ENCODE measurements around the gene BLCAP. TPM values are rescaled to one million over a fixed set of nuclear protein-coding genes. Genes with fewer than 3 reads are reported as not detected.

The BLCAP gene
- total and polyA plus RNA-seq, 2 experiments from 2014 or later = 62.2 to 64.8 TPM

DNA sequence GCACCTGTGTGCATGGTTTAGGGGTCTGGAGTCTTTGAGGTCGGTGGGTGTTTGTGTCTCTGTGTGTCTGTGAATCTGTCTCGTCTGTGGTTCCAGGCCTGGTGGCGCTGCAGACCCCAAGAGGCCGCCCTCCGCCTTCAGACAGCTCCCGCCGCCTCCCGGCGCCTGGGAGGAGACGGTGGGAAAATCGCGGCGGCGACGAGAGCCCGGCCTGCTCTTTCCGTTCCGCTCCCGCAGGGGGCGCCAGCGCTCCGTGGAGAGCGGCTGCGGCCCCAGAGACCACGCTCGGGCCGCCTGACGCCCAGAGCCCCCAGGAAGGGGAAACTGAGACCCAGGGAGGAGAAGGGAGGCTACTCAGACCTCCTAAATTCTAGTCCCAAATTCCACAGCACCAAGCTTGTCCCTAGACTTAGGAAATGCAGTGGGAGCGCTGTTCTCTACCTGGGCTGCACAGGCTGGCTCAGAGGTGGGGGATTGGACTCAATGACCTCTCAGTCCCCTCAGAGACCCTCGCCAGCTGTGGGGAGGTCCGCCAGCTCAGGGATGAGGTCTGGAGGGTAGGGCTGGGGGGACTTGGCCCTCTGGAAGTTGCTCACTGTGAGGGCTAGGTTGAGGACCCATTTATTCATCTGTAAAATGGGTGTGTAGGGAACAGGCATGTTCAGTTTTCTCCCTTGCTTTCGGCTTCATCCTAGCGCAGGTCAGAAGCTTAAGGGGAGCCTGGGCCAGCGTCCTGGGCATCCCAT is 36.9 kb upstream of the BLCAP start:
- ATAC-seq (peak; percentile 80), DNase-seq (ENCODE audit: low spot score) (peak; percentile 83)
- H3K27me3 ChIP-seq (ENCODE audit: insufficient read depth) = no peaks in the 10 kb centered on the region
- H3K9me2 ChIP-seq (ENCODE audit: insufficient read depth) = no peaks in the 10 kb centered on the region
- no peak overlapping the region for H3K27ac ChIP-seq (ENCODE audit: low read depth)
- H4K20me1 ChIP-seq (replicated peaks; ENCODE audit: insufficient read depth) = no peaks in the 10 kb centered on the region
- TF ChIP-seq CREB1 (CRISPR knock-in tag; IDR thresholded peaks at IDR 0.05; ENCODE audit: low read depth) = peak; percentile 29; the same call in 1 of the 2 replicates
- TF ChIP-seq NANOG (IDR thresholded peaks at IDR 0.05; ENCODE audit: borderline replicate concordance) = no peak
- TF ChIP-seq CTCF (conservative IDR thresholded peaks at IDR 0.05; ENCODE audit: low read depth in 2 of 2) = peak; percentile 80 to 94
- H3K36me3 Mint-ChIP-seq (ENCODE audit: low read depth) = no peaks in the 10 kb centered on the region
- H3K27ac Mint-ChIP-seq = no peak overlapping the region
- H3K4me1 Mint-ChIP-seq = peaks cover 28% of the 10 kb centered on the region
- no peak overlapping the region for H3K4me3 Mint-ChIP-seq
- peaks cover 5% of the 10 kb centered on the region for H3K27me3 Mint-ChIP-seq (ENCODE audit: insufficient read depth, low read depth, poor library complexity)
- no peaks in the 10 kb centered on the region for H3K79me2 ChIP-seq (replicated peaks; ENCODE audit: insufficient read depth)
- peak overlapping the region; percentile 90; the same call in 1 of the 2 replicates for H2AFZ ChIP-seq
- peak overlapping the region; percentile 69; the same call in 1 of the 2 replicates for H3K4me2 ChIP-seq
- H3K36me3 ChIP-seq (ENCODE audit: insufficient read depth) = no peaks in the 10 kb centered on the region; the same call in 1 of the 2 replicates
- no peaks in the 10 kb centered on the region for H3K9me3 Mint-ChIP-seq
- no peak overlapping the region for H3K4me3 ChIP-seq
- peaks cover 29% of the 10 kb centered on the region for H3K4me1 ChIP-seq (ENCODE audit: insufficient read depth)
- H3F3A ChIP-seq (replicated peaks; ENCODE audit: low read depth) = no peaks in the 10 kb centered on the region

- Histone ChIP-seq H3K27me3 (ENCODE audit: insufficient read depth) (no peaks in the 10 kb centered on the region), H3K79me2 (replicated peaks; ENCODE audit: insufficient read depth) (no peaks in the 10 kb centered on the region), H3K4me2 (peak overlapping the region; percentile 69; the same call in 1 of the 2 replicates), H4K20me1 (replicated peaks; ENCODE audit: insufficient read depth) (no peaks in the 10 kb centered on the region), H3K9me2 (ENCODE audit: insufficient read depth) (no peaks in the 10 kb centered on the region), H3K27ac (ENCODE audit: low read depth) (no peak overlapping the region), H3K36me3 (ENCODE audit: insufficient read depth) (no peaks in the 10 kb centered on the region; the same call in 1 of the 2 replicates), H2AFZ (peak overlapping the region; percentile 90; the same call in 1 of the 2 replicates), H3F3A (replicated peaks; ENCODE audit: low read depth) (no peaks in the 10 kb centered on the region), H3K4me1 (ENCODE audit: insufficient read depth) (peaks cover 29% of the 10 kb centered on the region), H3K4me3 (no peak overlapping the region)
- Mint-ChIP-seq H3K27me3 (ENCODE audit: insufficient read depth, low read depth, poor library complexity) (peaks cover 2% of the 10 kb centered on the region), H3K4me1 (peaks cover 30% of the 10 kb centered on the region), H3K27ac (no peak overlapping the region), H3K9me3 (no peaks in the 10 kb centered on the region), H3K36me3 (ENCODE audit: low read depth) (no peaks in the 10 kb centered on the region), H3K4me3 (no peak overlapping the region)
- ATAC-seq = peak; percentile 25
- TF ChIP-seq POLR2AphosphoS5 (IDR thresholded peaks at IDR 0.05; ENCODE audit: low read depth) (no peak), CTCF (conservative IDR thresholded peaks at IDR 0.05; ENCODE audit: low read depth in 2 of 2) (no peak), ZNF114 (CRISPR knock-in tag; IDR thresholded peaks at IDR 0.05) (no peak), STAT1 (IDR thresholded peaks at IDR 0.05; ENCODE audit: unreplicated experiment) (no peak), EZH2phosphoT487 (IDR thresholded peaks at IDR 0.05; ENCODE audit: unreplicated experiment) (no peak), CREB1 (CRISPR knock-in tag; IDR thresholded peaks at IDR 0.05; ENCODE audit: low read depth) (no peak), NANOG (IDR thresholded peaks at IDR 0.05; ENCODE audit: borderline replicate concordance) (no peak)
- DNase-seq (ENCODE audit: low spot score) = no peak
These were observed 36.3 kb upstream of the BLCAP start for GRCh38 chr20:37564016-37564387.

All from GM23338 (cell line).